K562 (cell line): Measurements from ENCODE around the gene NREP. TPM values are rescaled to one million over a fixed set of nuclear protein-coding genes. Genes with fewer than 3 reads are reported as not detected.

ENCODE experiments used
- ATAC-seq: fragments of 200-7000 bp; cut with Tn5 transposase; 3 replicates; pipeline ENCODE4 v1.9.1; 2020; ENCODE audit warnings: moderate library complexity
- BruUV-seq: library from RNA; stranded (reverse); fragments of 400-500 nt; replicated peaks from 2 replicates; lab custom pipeline; 2021; lab: Mats Ljungman, UMichigan
- CTCF ChIA-PET: fragments of 300-600 bp; formaldehyde crosslinking; extraction: SDS; loops from one replicate; lab custom pipeline; 2021; ENCODE audit warnings: low intra/inter-chr PET ratio; lab: Yijun Ruan, JAX
- POLR2A ChIA-PET: fragments of 300-600, 350-650 bp; sonication (Branson Sonifier 250); formaldehyde crosslinking; extraction: SDS; loops from one replicate; lab custom pipeline; 2021; ENCODE audit warnings: antibody characterized with exemption, inconsistent platforms; lab: Yijun Ruan, JAX
- DNase-seq, 4 experiments: peaks; one replicate each; pipeline versions ENCODE4 v3.0.0 to v3.0.0-alpha.2; 2011 to 2018; ENCODE audit warnings: low spot score in 3 of 4, mixed read lengths in 3 of 4; ENCODE audit errors: extremely low read depth in 1 of 4
- FAIRE-seq: peaks from 2 replicates; lab custom pipeline; 2011; peaks lifted over from hg19 to GRCh38; lab: Jason Lieb, UNC
- H2AFZ ChIP-seq: 2 replicates; pipeline ENCODE4 v1.6.0; 2011; ENCODE audit warnings: low read depth, low read length, control low read depth, inconsistent platforms
- H3K27ac ChIP-seq: fragments of 200-600 bp; 3 replicates; pipeline ENCODE4 v1.8.0; 2011; ENCODE audit warnings: low read depth, mild to moderate bottlenecking, control low read depth, inconsistent platforms, low read length, moderate library complexity, mixed read lengths; ENCODE audit errors: extremely low read depth
- H3K27me3 ChIP-seq, 2 experiments: fragments of 300-600 bp in 1 of 2; 2 replicates in 1 of 2; 3 replicates in 1 of 2; pipeline versions ENCODE4 v1.6.0 to v1.8.0; 2011; ENCODE audit warnings: inconsistent platforms in 2 of 2, low read length in 2 of 2, mild to moderate bottlenecking in 1 of 2, mixed read lengths in 1 of 2, moderate library complexity in 1 of 2; ENCODE audit not compliant: control insufficient read depth in 2 of 2, insufficient read depth in 2 of 2
- H3K36me3 ChIP-seq: fragments of 300-600 bp; 3 replicates; pipeline ENCODE4 v1.8.0; 2011; ENCODE audit warnings: mild to moderate bottlenecking, low read length, inconsistent platforms; ENCODE audit not compliant: control insufficient read depth, insufficient read depth
- H3K4me1 ChIP-seq, 2 experiments: fragments of 200-600 bp in 1 of 2; replicated peaks in 1 of 2; 2 replicates in 1 of 2; 3 replicates in 1 of 2; pipeline versions ENCODE4 v1.5.1 to v1.8.0; 2011; ENCODE audit warnings: inconsistent platforms in 2 of 2, low read length in 2 of 2, mild to moderate bottlenecking in 1 of 2, mixed read lengths in 1 of 2, moderate library complexity in 1 of 2; ENCODE audit not compliant: control insufficient read depth in 2 of 2, insufficient read depth in 2 of 2
- H3K4me2 ChIP-seq: 2 replicates; pipeline ENCODE4 v1.6.1; 2011; ENCODE audit warnings: low read length, control low read depth, inconsistent platforms, mixed read lengths; ENCODE audit not compliant: insufficient read depth
- H3K4me3 ChIP-seq: fragments of 200-600 bp; sonication (generic), shearing (Covaris generic); 2 replicates; pipeline ENCODE4 v1.5.1; 2016; ENCODE audit warnings: control low read depth, inconsistent platforms
- H3K79me2 ChIP-seq: fragments of 200-600 bp; 3 replicates; pipeline ENCODE4 v1.8.0; 2011; ENCODE audit warnings: low read length, inconsistent platforms; ENCODE audit not compliant: control insufficient read depth, insufficient read depth
- H3K9ac ChIP-seq, 2 experiments: 2 replicates each; pipeline versions ENCODE4 v1.6.0 to v1.6.1; 2011; ENCODE audit warnings: low read depth in 2 of 2, low read length in 2 of 2, control low read depth in 1 of 2, inconsistent platforms in 1 of 2, mild to moderate bottlenecking in 1 of 2, mixed read lengths in 1 of 2; ENCODE audit not compliant: insufficient read depth in 1 of 2
- H3K9me1 ChIP-seq: one replicate; pipeline ENCODE4 v1.6.0; 2011; ENCODE audit warnings: inconsistent platforms, mild to moderate bottlenecking, low read length, moderate library complexity; ENCODE audit not compliant: control insufficient read depth, insufficient read depth
- H3K9me3 ChIP-seq: replicated peaks from 2 replicates; pipeline ENCODE4 v1.5.1; 2011; ENCODE audit warnings: low read depth, low read length, inconsistent platforms; ENCODE audit not compliant: control insufficient read depth, insufficient read depth
- H4K20me1 ChIP-seq: replicated peaks from 2 replicates; pipeline ENCODE4 v1.6.1; 2011; ENCODE audit warnings: low read length, inconsistent platforms, mixed read lengths; ENCODE audit not compliant: control insufficient read depth, insufficient read depth
- DDX20 ChIP-seq: fragments of 450-650 bp; IDR thresholded peaks from 2 replicates; pipeline ENCODE4 v1.6.1; 2016; ENCODE audit warnings: missing genetic modification characterization, low read depth, mild to moderate bottlenecking, missing compliant biosample characterization, moderate library complexity
- GABPB2 ChIP-seq: fragments of 250-450 bp; sonication (Bioruptor Pico); conservative IDR thresholded peaks from 2 replicates; pipeline ENCODE4 v1.5.1; 2021; ENCODE audit warnings: mild to moderate bottlenecking
- NFE2L1 ChIP-seq: fragments of 450-650 bp; IDR thresholded peaks from 2 replicates; pipeline ENCODE4 v1.6.1; 2016; ENCODE audit warnings: missing genetic modification characterization, low read depth, mild to moderate bottlenecking, missing compliant biosample characterization, moderate library complexity, borderline replicate concordance
- NFXL1 ChIP-seq: fragments of 450-650 bp; formaldehyde crosslinking; IDR thresholded peaks from 2 replicates; pipeline ENCODE4 v1.4.0; 2021; ENCODE audit warnings: mild to moderate bottlenecking
- RBM25 ChIP-seq: fragments of 200-400 bp; formaldehyde crosslinking; IDR thresholded peaks from 2 replicates; pipeline ENCODE4 v1.6.1; 2018; ENCODE audit warnings: low read length, low read depth, moderate library complexity; ENCODE audit not compliant: severe bottlenecking
- SLC30A9 ChIP-seq: fragments of 250-450 bp; sonication (Bioruptor Pico); IDR thresholded peaks from 2 replicates; pipeline ENCODE4 v1.8.0; 2022; ENCODE audit warnings: mild to moderate bottlenecking, moderate library complexity
- ZKSCAN8 ChIP-seq: fragments of 200-800 bp; sonication (Bioruptor generic); IDR thresholded peaks from 2 replicates; pipeline ENCODE4 v1.6.1; 2016; ENCODE audit warnings: missing genetic modification characterization, missing compliant biosample characterization
- ZNF239 ChIP-seq: fragments of 250-450 bp; sonication (Bioruptor Pico); IDR thresholded peaks from 2 replicates; pipeline ENCODE4 v1.4.0; 2020; ENCODE audit warnings: mild to moderate bottlenecking
- WGBS: fragments of 100-300 bp; shearing (Covaris generic); methylation state at CpG from one replicate; pipeline ENCODE4 v1.1.6; 2016; ENCODE audit warnings: low coverage, mixed read lengths; ENCODE audit not compliant: insufficient coverage; ENCODE audit errors: missing lambda C conversion rate; 5-methylcytosine and 5-hydroxymethylcytosine counted together
- in situ Hi-C: fragments of 300-500 bp; cut with MboI; formaldehyde crosslinking; loops from 4 replicates; pipeline ENCODE4 v1.15.0; 2018; ENCODE audit warnings: inconsistent platforms, mixed read lengths
- intact Hi-C: fragments of 100-400 bp; cut with micrococcal nuclease; formaldehyde crosslinking; loops from 2 replicates; pipeline ENCODE4 v1.14.2; 2022
- polyA plus RNA-seq, 8 experiments: library from polyadenylated mRNA; depleted of rRNA in 4 of 8; stranded (reverse) in 5 of 8; unstranded in 3 of 8; fragments of >200 nt; fragmentation: Nextera tagmentation in 2 of 8; fragmentation: Illumina TruSeq in 1 of 8; extraction: Ambion mirVana in 2 of 8; extraction: Trizol in 1 of 8; gene quantifications; 2 replicates each; pipeline versions ENCODE4 v1.2.1 to v1.2.3, GENCODE V29; 2011 to 2014; ENCODE audit warnings: inconsistent platforms in 1 of 8, missing spikeins in 1 of 8
- total RNA-seq, 7 experiments: library from RNA; depleted of rRNA in 6 of 7; stranded (reverse); fragments of >200 nt in 6 of 7; fragmentation: Illumina TruSeq in 2 of 7; extraction: Trizol in 2 of 7; gene quantifications; 2 replicates each; pipeline versions ENCODE4 v1.2.1 to v1.2.3, GENCODE V29; 2011 to 2021; ENCODE audit warnings: low replicate concordance in 1 of 7
- TF ChIP-seq, protein P1 (sequence below): fragments of 450-650 bp; formaldehyde crosslinking; IDR thresholded peaks from 2 replicates; pipeline ENCODE4 v1.4.0; 2020; ENCODE audit warnings: mild to moderate bottlenecking, moderate library complexity
- TF ChIP-seq, protein P2 (sequence below): sonication (generic); formaldehyde crosslinking; IDR thresholded peaks from 2 replicates; pipeline ENCODE4 v1.8.1; 2022; ENCODE audit warnings: missing genetic modification reagents

NREP gene
- total and polyA plus RNA-seq, 9 of the 15 experiments (the other 6 are each of a cell fraction or from before 2014, with no cell fraction given), result 0.08 to 0.58 (median 0.23) TPM; not detected in 1

GRCh38 chr5:111774525-111774924, 17.5 kb upstream of the NREP start:
- H3K9ac ChIP-seq, result no peak overlapping the region
- in situ Hi-C loops (no loop called here), intact Hi-C loops (no loop called here)
- H3K4me1 ChIP-seq, result no peaks in the 10 kb centered on the region
- ChIA-PET POLR2A (no interaction called here), CTCF (no interaction called here)
- 2% methylated on average over 4 of the region's 4 CpGs for WGBS
- H2AFZ ChIP-seq, result no peak overlapping the region
- H3K27me3 ChIP-seq, result no peaks in the 10 kb centered on the region
- H3K9me1 ChIP-seq, result no peaks in the 10 kb centered on the region
- H3K36me3 ChIP-seq, result no peaks in the 10 kb centered on the region
- H4K20me1 ChIP-seq, result no peaks in the 10 kb centered on the region
- no peak for DNase-seq
- no peaks in the 10 kb centered on the region for H3K79me2 ChIP-seq
- H3K27ac ChIP-seq, result no peak overlapping the region
- no peak for ATAC-seq
- no peaks in the 10 kb centered on the region for H3K9me3 ChIP-seq
- no peak overlapping the region for H3K4me2 ChIP-seq
- TF ChIP-seq GABPB2 (no peak), RBM25 (no peak), NFXL1 (CRISPR knock-in tag) (no peak), ZNF239 (CRISPR knock-in tag) (no peak), SLC30A9 (CRISPR knock-in tag) (no peak), NFE2L1 (tag) (no peak), DDX20 (tag) (no peak), ZKSCAN8 (CRISPR knock-in tag) (no peak)
- TF ChIP-seq, protein P1, sequence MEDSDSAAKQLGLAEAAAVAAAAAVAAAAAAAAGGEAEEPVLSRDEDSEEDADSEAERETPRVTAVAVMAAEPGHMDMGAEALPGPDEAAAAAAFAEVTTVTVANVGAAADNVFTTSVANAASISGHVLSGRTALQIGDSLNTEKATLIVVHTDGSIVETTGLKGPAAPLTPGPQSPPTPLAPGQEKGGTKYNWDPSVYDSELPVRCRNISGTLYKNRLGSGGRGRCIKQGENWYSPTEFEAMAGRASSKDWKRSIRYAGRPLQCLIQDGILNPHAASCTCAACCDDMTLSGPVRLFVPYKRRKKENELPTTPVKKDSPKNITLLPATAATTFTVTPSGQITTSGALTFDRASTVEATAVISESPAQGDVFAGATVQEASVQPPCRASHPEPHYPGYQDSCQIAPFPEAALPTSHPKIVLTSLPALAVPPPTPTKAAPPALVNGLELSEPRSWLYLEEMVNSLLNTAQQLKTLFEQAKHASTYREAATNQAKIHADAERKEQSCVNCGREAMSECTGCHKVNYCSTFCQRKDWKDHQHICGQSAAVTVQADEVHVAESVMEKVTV, result no peak
- TF ChIP-seq, protein P2, sequence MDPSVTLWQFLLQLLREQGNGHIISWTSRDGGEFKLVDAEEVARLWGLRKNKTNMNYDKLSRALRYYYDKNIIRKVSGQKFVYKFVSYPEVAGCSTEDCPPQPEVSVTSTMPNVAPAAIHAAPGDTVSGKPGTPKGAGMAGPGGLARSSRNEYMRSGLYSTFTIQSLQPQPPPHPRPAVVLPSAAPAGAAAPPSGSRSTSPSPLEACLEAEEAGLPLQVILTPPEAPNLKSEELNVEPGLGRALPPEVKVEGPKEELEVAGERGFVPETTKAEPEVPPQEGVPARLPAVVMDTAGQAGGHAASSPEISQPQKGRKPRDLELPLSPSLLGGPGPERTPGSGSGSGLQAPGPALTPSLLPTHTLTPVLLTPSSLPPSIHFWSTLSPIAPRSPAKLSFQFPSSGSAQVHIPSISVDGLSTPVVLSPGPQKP, result no peak
- H3K4me3 ChIP-seq, result no peak overlapping the region
- BruUV-seq, result no TSS peak
- no peak for FAIRE-seq
